Measurements from ENCODE around the gene DAPK1. TPM values are rescaled to one million over a fixed set of nuclear protein-coding genes. Genes with fewer than 3 reads are reported as not detected.

Gene DAPK1
- total and polyA plus RNA-seq, 3 donors from 2014 or later = 35.1 to 74.6 (median 71.0) TPM

DNA sequence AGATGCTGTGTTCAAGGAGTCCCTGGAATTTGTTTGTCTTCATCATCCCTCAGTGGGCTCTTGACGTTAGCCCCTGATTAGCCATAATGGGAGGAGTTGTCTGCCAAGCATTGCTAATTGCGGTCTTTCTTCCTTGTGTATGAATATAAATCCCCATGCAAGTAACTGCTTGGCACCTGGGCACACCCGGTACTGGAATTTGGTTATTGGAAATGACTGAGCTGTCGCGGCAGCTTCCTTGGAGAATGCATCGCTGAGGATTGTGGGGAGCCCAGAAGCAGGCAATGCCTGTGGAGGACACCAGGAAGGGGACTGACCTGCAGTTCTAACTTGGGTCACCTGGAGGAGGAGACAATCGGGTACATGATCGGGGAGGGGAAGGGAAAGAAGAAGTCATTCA is 174.9 kb downstream of the DAPK1 start:
- DNase-seq = no peak
- 89 to 93% methylated on average over 8 of the region's 8 CpGs for WGBS, 2 donors
- Histone ChIP-seq H3K27ac (no peak overlapping the region), H3K36me3 (ENCODE audit: low read depth, missing control alignments) (no peaks in the 10 kb centered on the region), H3K4me1 (no peaks in the 10 kb centered on the region), H3K27me3 (no peaks in the 10 kb centered on the region), H3K4me3 (no peak overlapping the region), H3K9me3 (no peaks in the 10 kb centered on the region)
- TF ChIP-seq, protein P1, sequence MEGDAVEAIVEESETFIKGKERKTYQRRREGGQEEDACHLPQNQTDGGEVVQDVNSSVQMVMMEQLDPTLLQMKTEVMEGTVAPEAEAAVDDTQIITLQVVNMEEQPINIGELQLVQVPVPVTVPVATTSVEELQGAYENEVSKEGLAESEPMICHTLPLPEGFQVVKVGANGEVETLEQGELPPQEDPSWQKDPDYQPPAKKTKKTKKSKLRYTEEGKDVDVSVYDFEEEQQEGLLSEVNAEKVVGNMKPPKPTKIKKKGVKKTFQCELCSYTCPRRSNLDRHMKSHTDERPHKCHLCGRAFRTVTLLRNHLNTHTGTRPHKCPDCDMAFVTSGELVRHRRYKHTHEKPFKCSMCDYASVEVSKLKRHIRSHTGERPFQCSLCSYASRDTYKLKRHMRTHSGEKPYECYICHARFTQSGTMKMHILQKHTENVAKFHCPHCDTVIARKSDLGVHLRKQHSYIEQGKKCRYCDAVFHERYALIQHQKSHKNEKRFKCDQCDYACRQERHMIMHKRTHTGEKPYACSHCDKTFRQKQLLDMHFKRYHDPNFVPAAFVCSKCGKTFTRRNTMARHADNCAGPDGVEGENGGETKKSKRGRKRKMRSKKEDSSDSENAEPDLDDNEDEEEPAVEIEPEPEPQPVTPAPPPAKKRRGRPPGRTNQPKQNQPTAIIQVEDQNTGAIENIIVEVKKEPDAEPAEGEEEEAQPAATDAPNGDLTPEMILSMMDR (IDR thresholded peaks at IDR 0.05) = no peak
- no peak for TF ChIP-seq POLR2A (IDR thresholded peaks at IDR 0.05)
- intact Hi-C loops (cut with DNase I; ENCODE audit: low total_unique reads) = no loop called here

DNA sequence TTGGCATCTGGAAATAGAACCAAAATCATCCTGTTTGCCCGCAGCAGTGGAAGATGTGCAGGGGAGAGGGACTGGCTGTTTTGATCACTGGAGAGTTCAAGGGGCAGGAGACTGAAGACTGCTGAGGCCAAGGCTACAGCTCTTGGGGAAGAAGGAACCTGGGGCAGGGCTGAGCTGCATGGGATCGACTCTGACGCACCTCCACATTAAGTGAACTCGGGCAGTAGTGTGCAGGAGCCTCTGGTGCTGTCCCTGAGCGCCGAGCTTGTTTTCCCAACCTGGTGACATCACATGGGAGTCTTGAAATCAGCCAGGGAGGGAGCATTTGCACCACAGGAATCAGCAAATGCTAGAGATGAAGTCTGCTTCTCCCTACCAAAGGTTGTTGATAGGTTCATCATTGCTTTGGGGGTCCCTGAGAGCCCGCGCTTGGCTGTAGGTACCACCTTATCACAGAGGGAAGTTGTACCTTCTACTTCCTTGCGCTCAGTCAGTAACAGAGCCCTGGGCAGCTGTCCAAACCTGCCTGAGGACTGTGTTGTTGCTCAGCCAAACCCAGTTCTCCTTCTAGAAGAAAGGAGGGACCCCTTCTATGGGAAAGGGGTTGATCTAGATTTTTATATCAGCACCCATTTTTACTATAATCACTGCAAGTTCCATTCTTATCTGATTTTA is 175.9 kb downstream of the DAPK1 start:
- H3K36me3 ChIP-seq (ENCODE audit: low read depth, missing control alignments) = no peaks in the 10 kb centered on the region
- WGBS, 2 donors = 87 to 97% methylated on average over 9 of the region's 9 CpGs
- H3K9me3 ChIP-seq = no peaks in the 10 kb centered on the region
- TF ChIP-seq POLR2A (IDR thresholded peaks at IDR 0.05) = no peak
- TF ChIP-seq, protein P1 (IDR thresholded peaks at IDR 0.05) = no peak
- H3K27me3 ChIP-seq = no peaks in the 10 kb centered on the region
- no peak overlapping the region for H3K27ac ChIP-seq
- H3K4me1 ChIP-seq = peaks cover 3% of the 10 kb centered on the region
- no peak overlapping the region for H3K4me3 ChIP-seq
- DNase-seq = peak; percentile 40
- intact Hi-C loops (cut with DNase I; ENCODE audit: low total_unique reads) = no loop called here

DNA sequence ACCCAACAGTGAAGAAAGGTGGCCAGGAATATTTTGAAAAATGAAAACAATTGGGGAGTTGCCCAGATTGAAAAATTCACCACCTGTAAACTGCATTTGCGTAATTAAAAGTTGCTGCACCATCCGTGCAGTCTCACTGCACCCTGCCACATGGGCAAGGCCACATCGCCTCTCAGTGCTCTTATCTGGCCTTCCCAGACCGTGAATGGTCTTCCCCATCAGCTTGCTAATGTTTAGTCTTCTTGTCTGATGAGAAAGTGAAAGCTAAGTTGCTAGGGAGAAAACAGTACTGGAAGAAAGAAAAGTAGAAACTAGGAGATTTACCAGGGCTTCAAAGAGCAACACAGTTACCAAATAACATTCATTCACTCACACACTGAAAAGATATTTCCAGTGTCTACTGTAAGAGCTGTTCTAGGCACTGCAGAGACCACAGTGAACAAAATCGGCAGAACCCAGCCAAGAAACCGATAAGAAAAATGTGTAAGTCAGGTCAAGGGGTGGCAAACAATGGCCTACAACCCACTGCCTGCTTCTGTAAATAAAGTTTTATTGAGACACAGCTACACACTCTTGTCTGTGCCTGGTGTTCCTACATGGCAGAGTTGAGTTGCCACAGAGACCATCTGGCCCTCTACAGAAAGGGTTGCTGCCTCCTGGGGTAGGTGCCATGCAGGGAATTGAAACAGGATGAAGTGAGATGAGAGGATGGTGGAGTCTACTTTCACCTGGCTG is 177.1 kb downstream of the DAPK1 start:
- no peak overlapping the region for H3K27ac ChIP-seq

DNA sequence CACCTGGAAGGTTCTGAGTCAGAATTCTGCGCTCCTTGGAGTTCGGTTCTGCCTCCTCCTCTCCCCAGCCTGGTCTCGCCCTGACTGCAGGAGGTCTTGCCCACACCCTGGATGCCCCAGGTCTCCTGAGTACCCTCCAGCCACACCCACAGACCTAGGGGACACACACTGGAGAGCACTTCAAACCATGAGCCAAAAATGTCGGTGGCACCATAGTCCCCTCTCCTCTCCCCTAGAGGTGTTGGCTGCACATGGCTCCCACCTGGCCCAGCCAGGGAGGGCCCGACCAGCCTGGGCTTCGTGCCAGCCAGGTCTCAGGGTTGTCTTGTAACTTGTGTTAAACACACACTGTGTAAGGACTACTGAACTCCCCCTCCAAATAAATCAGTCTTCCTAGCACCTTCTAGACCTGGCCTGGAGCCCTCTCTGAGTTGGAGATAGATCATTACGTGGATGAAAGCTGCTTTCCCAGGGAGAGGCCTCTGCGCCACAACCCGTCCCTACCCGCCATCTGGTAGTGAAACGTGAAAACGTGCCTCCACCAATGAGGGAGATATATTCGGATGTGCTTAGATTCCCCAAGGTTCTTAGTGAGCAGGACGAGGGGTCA is 178.3 kb downstream of the DAPK1 start:
- no peak overlapping the region for H3K4me3 ChIP-seq
- H3K4me1 ChIP-seq = peaks cover 3% of the 10 kb centered on the region
- H3K36me3 ChIP-seq (ENCODE audit: low read depth, missing control alignments) = no peaks in the 10 kb centered on the region
- intact Hi-C loops (cut with DNase I; ENCODE audit: low total_unique reads) = no loop called here
- DNase-seq = no peak
- no peaks in the 10 kb centered on the region for H3K27me3 ChIP-seq
- TF ChIP-seq, protein P1 (IDR thresholded peaks at IDR 0.05) = no peak
- TF ChIP-seq POLR2A (IDR thresholded peaks at IDR 0.05) = no peak
- 82 to 93% methylated on average over 13 to 14 of the region's 14 CpGs for WGBS, 2 donors
- no peaks in the 10 kb centered on the region for H3K9me3 ChIP-seq
- H3K27ac ChIP-seq = no peak overlapping the region

More for the DNA sequence above, 177.1 kb downstream of the DAPK1 start:
- H3K36me3 ChIP-seq (ENCODE audit: low read depth, missing control alignments) = no peaks in the 10 kb centered on the region
- no peak overlapping the region for H3K4me3 ChIP-seq
- 38 to 71% methylated on average over 6 of the region's 6 CpGs for WGBS, 2 donors
- DNase-seq = peak; percentile 57
- H3K4me1 ChIP-seq = peaks cover 3% of the 10 kb centered on the region
- intact Hi-C loops (cut with DNase I; ENCODE audit: low total_unique reads) = no loop called here
- TF ChIP-seq POLR2A (IDR thresholded peaks at IDR 0.05) = no peak
- TF ChIP-seq, protein P1 (IDR thresholded peaks at IDR 0.05) = no peak
- H3K27me3 ChIP-seq = no peaks in the 10 kb centered on the region
- H3K9me3 ChIP-seq = no peaks in the 10 kb centered on the region

Data from testis (tissue), 3 donors.